DOHH2 (cell line): Measurements from ENCODE around the gene MC1R.

Experiments used
- H3F3A ChIP-seq: fragments of 200-600 bp; sonication (generic), shearing (Covaris generic); 2 replicates; pipeline ENCODE4 v1.6.0; 2016; ENCODE audit warnings: antibody characterized with exemption, mild to moderate bottlenecking; ENCODE audit not compliant: control insufficient read depth, insufficient read depth
- H3K27ac ChIP-seq: fragments of 200-600 bp; sonication (generic); 2 replicates; pipeline ENCODE4 v1.5.1; 2014; ENCODE audit warnings: low read depth, mild to moderate bottlenecking, low read length, moderate library complexity
- H3K27me3 ChIP-seq: fragments of 200-600 bp; sonication (generic); 2 replicates; pipeline ENCODE4 v1.6.1; 2014; ENCODE audit warnings: mild to moderate bottlenecking, low read length, mixed read lengths; ENCODE audit not compliant: control insufficient read depth
- H3K36me3 ChIP-seq: fragments of 200-600 bp; sonication (generic); 2 replicates; pipeline ENCODE4 v1.6.1; 2014; ENCODE audit warnings: mild to moderate bottlenecking, low read length, moderate library complexity, mixed read lengths; ENCODE audit not compliant: control insufficient read depth
- H3K4me1 ChIP-seq: fragments of 200-600 bp; sonication (generic); 2 replicates; pipeline ENCODE4 v1.6.1; 2014; ENCODE audit warnings: mild to moderate bottlenecking, low read length, mixed read lengths; ENCODE audit not compliant: control insufficient read depth
- H3K4me2 ChIP-seq: fragments of 200-600 bp; sonication (generic); 2 replicates; pipeline ENCODE4 v1.6.0; 2014; ENCODE audit warnings: mild to moderate bottlenecking, low read length, moderate library complexity
- H3K4me3 ChIP-seq: fragments of 200-600 bp; sonication (generic); 2 replicates; pipeline ENCODE4 v1.5.1; 2014; ENCODE audit warnings: mild to moderate bottlenecking, low read length, mixed read lengths
- H3K79me2 ChIP-seq: fragments of 200-600 bp; sonication (generic); 2 replicates; pipeline ENCODE4 v1.6.1; 2014; ENCODE audit warnings: mild to moderate bottlenecking, low read length, mixed read lengths; ENCODE audit not compliant: control insufficient read depth
- H3K9me2 ChIP-seq: fragments of 200-600 bp; sonication (generic); replicated peaks from 2 replicates; pipeline ENCODE4 v1.6.1; 2014; ENCODE audit warnings: mild to moderate bottlenecking, low read length, mixed read lengths; ENCODE audit not compliant: control insufficient read depth
- H3K9me3 ChIP-seq: fragments of 200-600 bp; sonication (generic); 2 replicates; pipeline ENCODE4 v1.6.1; 2014; ENCODE audit warnings: antibody characterized with exemption, low read length, mixed read lengths; ENCODE audit not compliant: control insufficient read depth, insufficient read depth
- H4K20me1 ChIP-seq: fragments of 200-600 bp; sonication (generic); 2 replicates; pipeline ENCODE4 v1.6.0; 2014; ENCODE audit warnings: low read depth, mild to moderate bottlenecking, antibody characterized with exemption, low read length, moderate library complexity; ENCODE audit not compliant: control insufficient read depth, insufficient read depth
- EZH2phosphoT487 ChIP-seq: fragments of 200-600 bp; sonication (generic); IDR thresholded peaks from 2 replicates; pipeline ENCODE4 v1.6.1; 2017; ENCODE audit warnings: borderline replicate concordance, mild to moderate bottlenecking, antibody characterized with exemption, low read length, moderate library complexity, mixed read lengths
- TF ChIP-seq, protein P1 (sequence below): fragments of 200-600 bp; sonication (generic); IDR thresholded peaks from one replicate; pipeline ENCODE4 v1.5.1; 2014; ENCODE audit warnings: antibody characterized with exemption, mild to moderate bottlenecking, low read depth, low read length; ENCODE audit not compliant: poor library complexity, severe bottlenecking

MC1R gene

GRCh38 chr16:89902980-89903379 is 15.7 kb upstream of the MC1R start:
- TF ChIP-seq, protein P1, sequence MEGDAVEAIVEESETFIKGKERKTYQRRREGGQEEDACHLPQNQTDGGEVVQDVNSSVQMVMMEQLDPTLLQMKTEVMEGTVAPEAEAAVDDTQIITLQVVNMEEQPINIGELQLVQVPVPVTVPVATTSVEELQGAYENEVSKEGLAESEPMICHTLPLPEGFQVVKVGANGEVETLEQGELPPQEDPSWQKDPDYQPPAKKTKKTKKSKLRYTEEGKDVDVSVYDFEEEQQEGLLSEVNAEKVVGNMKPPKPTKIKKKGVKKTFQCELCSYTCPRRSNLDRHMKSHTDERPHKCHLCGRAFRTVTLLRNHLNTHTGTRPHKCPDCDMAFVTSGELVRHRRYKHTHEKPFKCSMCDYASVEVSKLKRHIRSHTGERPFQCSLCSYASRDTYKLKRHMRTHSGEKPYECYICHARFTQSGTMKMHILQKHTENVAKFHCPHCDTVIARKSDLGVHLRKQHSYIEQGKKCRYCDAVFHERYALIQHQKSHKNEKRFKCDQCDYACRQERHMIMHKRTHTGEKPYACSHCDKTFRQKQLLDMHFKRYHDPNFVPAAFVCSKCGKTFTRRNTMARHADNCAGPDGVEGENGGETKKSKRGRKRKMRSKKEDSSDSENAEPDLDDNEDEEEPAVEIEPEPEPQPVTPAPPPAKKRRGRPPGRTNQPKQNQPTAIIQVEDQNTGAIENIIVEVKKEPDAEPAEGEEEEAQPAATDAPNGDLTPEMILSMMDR = no peak
- TF ChIP-seq EZH2phosphoT487 = no peak
- Histone ChIP-seq H3K4me1 (no peaks in the 10 kb centered on the region), H3K27ac (no peak overlapping the region), H4K20me1 (no peaks in the 10 kb centered on the region), H3K9me2 (no peaks in the 10 kb centered on the region), H3K4me3 (no peak overlapping the region), H3K9me3 (peaks cover 3% of the 10 kb centered on the region; the same call in 1 of the 2 replicates), H3F3A (no peaks in the 10 kb centered on the region; the same call in 1 of the 2 replicates), H3K36me3 (peaks cover 77% of the 10 kb centered on the region), H3K27me3 (no peaks in the 10 kb centered on the region), H3K4me2 (no peak overlapping the region), H3K79me2 (no peaks in the 10 kb centered on the region)

DNA sequence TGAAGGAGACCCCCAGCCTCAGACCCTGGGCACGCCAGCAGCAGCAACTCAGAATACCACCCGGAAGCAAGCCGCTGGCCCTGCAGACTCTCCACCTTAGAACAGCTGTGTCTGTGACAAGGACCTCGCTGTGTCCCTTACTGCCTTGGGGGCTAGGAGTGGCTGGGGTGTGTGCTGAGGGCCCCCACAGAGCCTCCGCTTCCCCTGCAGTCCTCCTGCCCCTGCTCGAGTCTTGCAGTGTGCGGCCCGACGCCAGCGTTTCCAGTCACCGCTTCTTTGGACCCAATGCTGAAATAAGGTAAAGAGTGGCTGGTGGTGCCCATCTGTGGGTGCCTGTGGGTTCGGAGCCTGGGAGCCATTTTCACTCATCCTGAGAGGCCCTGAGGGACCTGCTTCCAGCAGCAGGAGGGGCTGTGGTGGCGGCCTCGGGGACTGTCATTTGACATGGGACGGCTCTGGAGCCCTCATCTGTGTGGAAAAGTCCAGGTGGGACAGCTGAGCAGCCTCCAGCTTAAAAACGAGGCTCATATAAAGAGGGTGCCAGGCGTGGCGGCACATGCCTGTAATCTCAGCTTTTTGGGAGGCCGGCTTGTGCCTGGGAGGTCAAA is 14.7 kb upstream of the MC1R start:
- Histone ChIP-seq H3K27me3 (no peaks in the 10 kb centered on the region), H3K9me2 (no peaks in the 10 kb centered on the region), H3K4me2 (no peak overlapping the region), H3K9me3 (peaks cover 7% of the 10 kb centered on the region; the same call in 1 of the 2 replicates), H3K27ac (no peak overlapping the region), H3K36me3 (peaks cover 71% of the 10 kb centered on the region), H3K4me1 (peaks cover 9% of the 10 kb centered on the region), H3K4me3 (no peak overlapping the region), H4K20me1 (no peaks in the 10 kb centered on the region), H3F3A (peaks cover 5% of the 10 kb centered on the region), H3K79me2 (no peaks in the 10 kb centered on the region)
- TF ChIP-seq EZH2phosphoT487 = no peak
- TF ChIP-seq, protein P1 = no peak

DNA sequence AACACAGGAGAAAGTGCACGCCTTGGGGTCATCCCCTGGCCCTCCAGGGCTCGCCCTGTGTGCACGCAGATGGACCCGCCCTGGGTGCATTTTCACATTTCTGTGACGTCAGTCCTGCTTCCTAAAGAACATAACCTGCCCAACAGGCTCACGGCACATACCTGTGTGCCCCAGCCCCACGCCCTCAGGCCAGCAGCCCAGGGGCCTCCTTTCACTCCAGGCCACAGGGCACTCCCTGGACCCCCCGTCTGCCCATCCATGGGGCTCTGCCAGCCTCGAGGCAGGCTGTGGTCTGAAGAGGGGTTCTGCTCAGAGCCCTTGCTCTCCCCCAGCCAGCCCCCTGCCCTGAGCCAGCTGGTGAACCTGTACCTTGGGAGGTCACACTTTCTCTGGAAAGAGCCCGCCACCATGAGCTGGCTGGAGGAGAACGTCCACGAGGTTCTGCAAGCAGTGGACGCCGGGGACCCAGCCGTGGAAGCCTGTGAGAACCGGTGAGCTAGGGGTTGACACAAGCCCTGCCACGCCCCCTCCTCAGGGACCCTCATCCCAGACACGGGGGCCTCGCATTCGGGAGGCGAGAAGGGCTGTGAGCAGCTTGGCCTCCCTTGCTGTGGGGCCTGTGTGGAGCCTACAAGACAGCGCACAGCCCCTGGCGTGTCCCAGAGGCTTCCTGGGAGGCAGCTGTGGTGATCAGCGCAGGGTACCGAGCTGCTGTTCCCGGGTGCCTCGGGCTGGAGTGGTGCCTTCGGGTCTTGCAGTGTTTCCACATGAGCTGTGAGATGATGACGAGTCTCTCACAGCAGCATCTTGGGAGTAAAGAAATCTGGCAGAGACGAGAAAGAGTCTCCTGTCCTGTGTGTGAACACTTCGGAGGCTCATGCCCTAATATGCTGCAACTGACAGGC is 13.8 kb upstream of the MC1R start:
- H3K4me2 ChIP-seq = no peak overlapping the region
- H3K4me1 ChIP-seq = peaks cover 18% of the 10 kb centered on the region
- TF ChIP-seq, protein P1 = no peak
- no peak for TF ChIP-seq EZH2phosphoT487
- H3K27ac ChIP-seq = no peak overlapping the region
- H4K20me1 ChIP-seq = no peaks in the 10 kb centered on the region
- H3K79me2 ChIP-seq = no peaks in the 10 kb centered on the region
- no peaks in the 10 kb centered on the region for H3K9me2 ChIP-seq
- no peaks in the 10 kb centered on the region for H3K27me3 ChIP-seq
- H3F3A ChIP-seq = peaks cover 11% of the 10 kb centered on the region
- peaks cover 69% of the 10 kb centered on the region for H3K36me3 ChIP-seq
- H3K9me3 ChIP-seq = peaks cover 7% of the 10 kb centered on the region; the same call in 1 of the 2 replicates
- no peak overlapping the region for H3K4me3 ChIP-seq
